NCI-H2196 (cell line): ENCODE data around the gene DPAGT1.

Experiments used
- DNase-seq: peaks from one replicate; lab custom pipeline; 2025; ENCODE audit not compliant: unreplicated experiment; lab: John Stamatoyannopoulos, UW

Gene DPAGT1

GRCh38 chr11:119095066-119095880 is 6.4 kb downstream of the DPAGT1 start:
- peak; percentile 99 for DNase-seq

DNA sequence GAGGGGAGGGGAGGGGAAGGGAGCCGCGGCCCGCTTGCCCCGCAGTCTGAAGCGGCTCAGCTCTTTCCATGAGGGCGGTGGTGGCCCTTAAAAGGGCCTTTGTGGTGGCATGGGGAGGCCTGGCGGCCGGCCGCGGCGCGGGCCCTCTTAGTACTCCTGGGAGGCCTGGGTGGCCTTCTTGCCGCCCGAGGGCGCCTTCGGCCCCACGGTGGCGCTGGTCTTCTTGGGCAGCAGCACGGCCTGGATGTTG is 6.9 kb downstream of the DPAGT1 start:
- no peak for DNase-seq

GRCh38 chr11:119093942-119094815 is 7.5 kb downstream of the DPAGT1 start:
- DNase-seq = no peak

- DNase-seq = peak; percentile 32
Observed at GRCh38 chr11:119092880-119093842, 8.5 kb downstream of the DPAGT1 start.

DNA sequence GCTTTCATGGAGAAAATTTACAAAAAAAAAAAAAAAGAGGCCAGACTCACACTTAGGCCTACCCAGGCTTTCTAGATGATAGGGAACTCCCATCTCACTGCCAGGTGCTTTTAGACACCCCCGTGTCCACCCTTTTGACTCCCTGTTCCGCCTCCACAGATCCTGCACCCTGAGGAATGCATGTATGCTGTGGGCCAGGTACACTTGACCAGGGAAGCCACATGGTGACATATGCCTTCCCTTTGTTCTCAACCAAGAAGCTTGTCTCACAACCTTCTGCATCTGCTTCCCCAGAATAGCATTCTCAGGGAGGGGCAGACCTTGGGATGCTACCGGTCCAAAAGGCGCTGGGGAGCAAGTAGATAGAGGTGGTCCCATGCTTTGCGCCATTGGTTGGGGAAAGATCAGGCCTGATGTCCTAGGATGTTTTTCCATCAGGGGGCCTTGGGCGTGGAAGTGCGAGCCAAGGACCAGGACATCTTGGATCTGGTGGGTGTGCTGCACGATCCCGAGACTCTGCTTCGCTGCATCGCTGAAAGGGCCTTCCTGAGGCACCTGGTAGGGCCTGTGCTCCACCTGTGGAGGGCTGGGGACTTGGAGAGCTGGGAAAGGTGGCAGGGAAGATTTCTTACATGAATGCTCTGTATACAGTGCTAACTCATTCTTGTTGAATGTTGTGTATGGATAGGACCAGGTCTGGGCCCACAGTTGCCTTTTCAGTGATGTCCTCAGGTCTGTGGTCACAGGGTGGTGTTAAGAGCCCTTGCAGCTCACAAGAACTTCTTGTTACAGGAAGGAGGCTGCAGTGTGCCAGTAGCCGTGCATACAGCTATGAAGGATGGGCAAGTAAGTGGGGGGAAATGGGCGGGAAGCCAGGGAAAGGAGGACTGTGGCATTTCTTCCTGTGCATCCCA is 9.4 kb downstream of the DPAGT1 start:
- no peak for DNase-seq

GRCh38 chr11:119091178-119091577 is 10.5 kb downstream of the DPAGT1 start:
- DNase-seq = no peak

DNA sequence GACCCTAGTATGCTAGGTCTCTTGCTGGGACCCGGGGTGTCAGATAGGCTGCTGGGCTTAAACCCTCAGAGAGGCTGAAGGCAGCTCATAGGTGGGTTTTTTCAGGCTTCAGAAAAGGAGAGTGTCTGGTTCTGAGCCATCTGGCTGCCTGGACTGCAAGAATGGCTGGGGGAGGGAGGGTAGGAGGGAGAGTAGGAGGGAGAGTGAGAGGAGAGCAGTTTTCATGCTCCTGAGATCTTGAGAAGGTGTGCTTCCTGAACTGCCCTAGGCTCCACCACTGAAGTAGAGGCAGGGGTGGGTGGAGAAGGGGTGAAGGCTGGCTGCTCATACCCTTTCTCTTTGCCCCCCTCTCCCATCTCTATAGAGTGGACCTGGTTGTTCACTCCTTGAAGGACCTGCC is 12.3 kb downstream of the DPAGT1 start:
- DNase-seq = no peak

GRCh38 chr11:119088406-119088805 is 13.2 kb downstream of the DPAGT1 start:
- DNase-seq = no peak

GRCh38 chr11:119087747-119088241 is 13.9 kb downstream of the DPAGT1 start:
- DNase-seq = peak; percentile 21

GRCh38 chr11:119087123-119087522 is 14.5 kb downstream of the DPAGT1 start:
- no peak for DNase-seq

DNA sequence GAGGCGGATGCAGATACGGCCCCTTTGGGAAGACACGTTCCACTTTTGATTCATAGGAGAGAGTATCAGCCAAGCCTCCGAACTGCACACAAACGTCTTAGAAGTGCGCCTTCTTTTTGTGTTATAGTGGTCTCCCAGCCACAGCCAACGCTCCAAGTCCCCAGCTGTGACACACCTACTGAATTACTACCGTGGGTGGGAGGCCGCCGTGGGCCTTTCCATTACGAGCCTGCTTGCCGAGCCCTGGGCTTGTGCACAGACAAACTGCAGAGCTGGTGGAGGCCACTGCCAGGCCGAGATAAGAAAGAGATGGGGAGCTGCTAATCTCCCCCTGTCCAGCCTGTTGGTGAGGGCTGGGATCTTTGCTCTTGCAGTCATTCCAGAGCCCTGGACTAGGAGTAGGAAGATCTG is 16.2 kb downstream of the DPAGT1 start:
- no peak for DNase-seq

- peak; percentile 95 for DNase-seq
Observed at GRCh38 chr11:119084663-119085436, 16.8 kb downstream of the DPAGT1 start, which contains the start of gene HMBS. HMBS (plus strand) TSS chr11:119084881; CDS start chr11:119085034, 153 bp downstream.

DNA sequence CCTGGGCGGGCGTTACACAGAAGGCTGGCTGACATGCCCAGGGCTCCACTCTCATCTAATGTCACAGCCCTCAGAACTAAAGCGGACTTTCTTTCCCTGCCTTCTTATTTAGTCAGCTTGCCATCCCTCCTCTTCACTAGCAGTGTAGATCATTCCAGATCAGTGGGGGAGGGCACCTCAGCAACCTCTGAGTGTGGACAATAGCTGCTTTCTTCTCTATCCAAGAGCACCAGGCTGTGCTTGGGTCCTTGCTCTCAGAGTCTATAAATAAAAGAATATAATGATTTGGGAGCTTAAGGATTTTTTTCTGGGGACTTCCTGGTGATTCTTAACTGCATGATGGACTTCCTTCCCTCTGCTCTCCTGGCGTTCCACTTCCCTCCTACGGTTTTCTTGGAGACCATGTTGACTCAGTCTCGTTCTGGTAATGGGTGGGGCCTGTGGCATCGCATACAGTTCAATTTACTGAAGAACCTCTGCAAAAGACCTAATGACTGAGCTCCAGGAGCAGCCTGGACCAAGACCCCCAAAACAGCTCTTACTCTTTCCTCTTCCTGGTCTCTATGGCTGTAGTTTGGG is 19.9 kb downstream of the DPAGT1 start:
- DNase-seq = no peak

GRCh38 chr11:119078675-119079420 is 22.8 kb downstream of the DPAGT1 start:
- DNase-seq = no peak

DNA sequence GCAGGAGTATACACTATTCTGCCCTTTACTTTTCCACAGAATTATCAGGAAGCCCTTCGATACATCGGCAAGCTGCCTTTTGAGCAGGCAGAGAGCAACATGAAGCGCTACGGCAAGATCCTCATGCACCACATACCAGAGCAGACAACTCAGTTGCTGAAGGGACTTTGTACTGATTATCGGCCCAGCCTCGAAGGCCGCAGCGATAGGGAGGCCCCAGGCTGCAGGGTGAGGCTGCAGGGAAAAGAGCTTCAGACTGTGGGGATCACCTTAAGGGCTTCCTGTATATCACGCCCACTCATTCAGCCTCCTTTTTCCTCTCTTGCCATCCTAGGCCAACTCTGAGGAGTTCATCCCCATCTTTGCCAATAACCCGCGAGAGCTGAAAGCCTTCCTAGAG is 23.8 kb downstream of the DPAGT1 start:
- DNase-seq = no peak

- peak; percentile 95 for DNase-seq
Observed at GRCh38 chr11:119067371-119068222, 34.1 kb downstream of the DPAGT1 start, which contains the start of gene VPS11. VPS11 (plus strand) TSS chr11:119067818; CDS start chr11:119067824, 6 bp downstream.

DNA sequence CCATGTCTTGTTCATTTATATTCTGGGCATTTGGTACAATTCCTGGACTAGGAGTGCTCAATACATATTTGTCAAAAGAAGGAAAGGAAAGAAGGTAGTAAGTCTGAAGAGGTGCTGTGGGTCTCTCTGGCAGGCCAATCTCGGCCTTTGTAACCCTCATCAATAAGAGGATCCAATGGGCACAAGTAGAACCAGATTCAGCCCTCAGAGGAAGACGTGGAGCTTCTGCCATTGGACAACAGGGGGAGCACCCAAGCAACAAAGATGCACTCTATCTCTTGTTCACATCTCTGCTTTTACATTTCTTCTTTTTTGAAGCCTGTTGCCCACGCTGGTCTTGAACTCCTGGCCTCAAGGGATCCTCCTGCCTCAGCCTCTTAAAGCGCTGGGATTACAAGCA is 36.3 kb downstream of the DPAGT1 start:
- peak; percentile 24 for DNase-seq
